ENCODE data around the gene CENPF. TPM values are rescaled to one million over a fixed set of nuclear protein-coding genes. Genes with fewer than 3 reads are reported as not detected.

CENPF gene
- total RNA-seq, 4 donors from 2014 or later, result 2.5 to 7.0 (median 3.0) TPM

DNA sequence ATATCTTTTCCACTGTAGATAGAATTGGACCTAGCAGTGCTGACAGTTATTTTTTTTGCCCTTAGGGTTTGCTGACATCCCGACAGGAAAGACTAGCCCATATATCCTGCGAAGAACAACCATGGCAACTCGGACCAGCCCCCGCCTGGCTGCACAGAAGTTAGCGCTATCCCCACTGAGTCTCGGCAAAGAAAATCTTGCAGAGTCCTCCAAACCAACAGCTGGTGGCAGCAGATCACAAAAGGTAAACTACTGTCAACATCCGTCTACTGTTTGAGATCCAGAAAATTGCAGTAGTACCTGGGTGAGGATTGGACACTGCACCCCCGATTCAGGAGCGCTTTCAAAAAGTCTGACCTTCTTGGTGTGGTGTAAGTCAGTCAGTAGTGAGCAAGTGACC, 55.8 kb downstream of the CENPF start:
- intact Hi-C loops (cut with DNase I; ENCODE audit: low total_unique reads), result no loop called here
- DNase-seq (ENCODE audit: low spot score in 2 of 2), result no peak
- H3K4me3 ChIP-seq (ENCODE audit: low read depth, poor library complexity, severe bottlenecking), result no peak overlapping the region
- WGBS, 2 donors, result 81 to 82% methylated on average over 9 of the region's 9 CpGs
- TF ChIP-seq POLR2A (IDR thresholded peaks at IDR 0.05), result no peak
- TF ChIP-seq, protein P1, sequence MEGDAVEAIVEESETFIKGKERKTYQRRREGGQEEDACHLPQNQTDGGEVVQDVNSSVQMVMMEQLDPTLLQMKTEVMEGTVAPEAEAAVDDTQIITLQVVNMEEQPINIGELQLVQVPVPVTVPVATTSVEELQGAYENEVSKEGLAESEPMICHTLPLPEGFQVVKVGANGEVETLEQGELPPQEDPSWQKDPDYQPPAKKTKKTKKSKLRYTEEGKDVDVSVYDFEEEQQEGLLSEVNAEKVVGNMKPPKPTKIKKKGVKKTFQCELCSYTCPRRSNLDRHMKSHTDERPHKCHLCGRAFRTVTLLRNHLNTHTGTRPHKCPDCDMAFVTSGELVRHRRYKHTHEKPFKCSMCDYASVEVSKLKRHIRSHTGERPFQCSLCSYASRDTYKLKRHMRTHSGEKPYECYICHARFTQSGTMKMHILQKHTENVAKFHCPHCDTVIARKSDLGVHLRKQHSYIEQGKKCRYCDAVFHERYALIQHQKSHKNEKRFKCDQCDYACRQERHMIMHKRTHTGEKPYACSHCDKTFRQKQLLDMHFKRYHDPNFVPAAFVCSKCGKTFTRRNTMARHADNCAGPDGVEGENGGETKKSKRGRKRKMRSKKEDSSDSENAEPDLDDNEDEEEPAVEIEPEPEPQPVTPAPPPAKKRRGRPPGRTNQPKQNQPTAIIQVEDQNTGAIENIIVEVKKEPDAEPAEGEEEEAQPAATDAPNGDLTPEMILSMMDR (IDR thresholded peaks at IDR 0.05), result no peak

DNA sequence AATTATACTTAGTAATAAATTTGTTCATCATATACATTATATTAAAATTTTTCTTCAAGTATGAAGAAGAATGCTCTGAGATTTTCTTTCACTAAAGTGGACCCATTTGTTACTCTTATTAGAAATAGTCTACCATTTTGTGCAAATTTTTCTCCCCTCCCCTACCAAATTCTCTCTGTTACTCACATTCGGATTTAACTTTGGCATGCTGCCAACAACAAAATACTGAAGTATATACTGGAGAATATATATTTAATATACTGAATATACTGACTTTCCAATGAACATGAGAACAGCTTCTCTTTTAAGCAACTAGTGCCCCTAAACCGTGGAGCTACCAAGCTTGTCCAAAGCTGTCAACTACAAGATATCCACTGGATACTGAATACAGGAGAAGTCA, 57.2 kb downstream of the CENPF start:
- intact Hi-C loops (cut with DNase I; ENCODE audit: low total_unique reads), result no loop called here
- no peak for DNase-seq (ENCODE audit: low spot score in 2 of 2)
- TF ChIP-seq, protein P1 (IDR thresholded peaks at IDR 0.05), result no peak
- no peak for TF ChIP-seq POLR2A (IDR thresholded peaks at IDR 0.05)
- no peak overlapping the region for H3K4me3 ChIP-seq (ENCODE audit: low read depth, poor library complexity, severe bottlenecking)
- WGBS, 2 donors, result 94 to 97% methylated on average over 2 of the region's 2 CpGs

GRCh38 chr1:214660900-214661299, 57.9 kb downstream of the CENPF start:
- 62 to 72% methylated on average over 4 of the region's 4 CpGs for WGBS, 2 donors
- DNase-seq (ENCODE audit: low spot score in 2 of 2), result peak in 1 of 2 donors; percentile 62
- H3K4me3 ChIP-seq (ENCODE audit: low read depth, poor library complexity, severe bottlenecking), result no peak overlapping the region
- intact Hi-C loops (cut with DNase I; ENCODE audit: low total_unique reads), result no loop called here
- TF ChIP-seq, protein P1 (IDR thresholded peaks at IDR 0.05), result peak in 1 of 3 donors; percentile 49
- no peak for TF ChIP-seq POLR2A (IDR thresholded peaks at IDR 0.05)

DNA sequence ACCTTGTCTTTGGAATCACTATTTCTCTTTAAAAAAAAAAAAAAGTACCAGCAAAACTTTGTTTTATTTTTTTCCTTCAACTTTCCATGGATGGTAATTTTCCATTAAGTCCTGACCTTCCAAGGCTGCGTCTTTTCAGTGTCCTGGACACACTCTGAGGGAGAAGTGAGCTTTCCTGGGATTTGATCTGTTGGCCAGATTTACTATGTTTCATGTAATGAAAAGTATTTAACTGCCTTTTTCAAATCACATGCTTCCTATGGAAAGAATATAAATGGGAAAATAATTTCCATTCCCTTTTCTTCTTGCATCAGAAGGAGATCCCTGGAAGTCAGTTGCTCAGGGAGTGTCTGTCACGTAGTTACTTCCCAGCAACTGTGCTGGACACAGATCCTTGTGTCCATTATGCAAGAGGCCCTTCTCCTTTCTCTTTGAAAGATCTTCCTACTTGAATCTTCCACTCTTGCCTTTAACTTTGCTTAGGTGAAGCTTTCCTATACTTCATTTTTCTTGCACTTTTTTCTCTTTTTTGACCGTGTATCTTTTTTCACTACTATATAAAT, 59.3 kb downstream of the CENPF start:
- DNase-seq (ENCODE audit: low spot score in 2 of 2), result no peak
- WGBS, 2 donors, result 76 to 80% methylated on average over 3 of the region's 3 CpGs
- intact Hi-C loops (cut with DNase I; ENCODE audit: low total_unique reads), result no loop called here

DNA sequence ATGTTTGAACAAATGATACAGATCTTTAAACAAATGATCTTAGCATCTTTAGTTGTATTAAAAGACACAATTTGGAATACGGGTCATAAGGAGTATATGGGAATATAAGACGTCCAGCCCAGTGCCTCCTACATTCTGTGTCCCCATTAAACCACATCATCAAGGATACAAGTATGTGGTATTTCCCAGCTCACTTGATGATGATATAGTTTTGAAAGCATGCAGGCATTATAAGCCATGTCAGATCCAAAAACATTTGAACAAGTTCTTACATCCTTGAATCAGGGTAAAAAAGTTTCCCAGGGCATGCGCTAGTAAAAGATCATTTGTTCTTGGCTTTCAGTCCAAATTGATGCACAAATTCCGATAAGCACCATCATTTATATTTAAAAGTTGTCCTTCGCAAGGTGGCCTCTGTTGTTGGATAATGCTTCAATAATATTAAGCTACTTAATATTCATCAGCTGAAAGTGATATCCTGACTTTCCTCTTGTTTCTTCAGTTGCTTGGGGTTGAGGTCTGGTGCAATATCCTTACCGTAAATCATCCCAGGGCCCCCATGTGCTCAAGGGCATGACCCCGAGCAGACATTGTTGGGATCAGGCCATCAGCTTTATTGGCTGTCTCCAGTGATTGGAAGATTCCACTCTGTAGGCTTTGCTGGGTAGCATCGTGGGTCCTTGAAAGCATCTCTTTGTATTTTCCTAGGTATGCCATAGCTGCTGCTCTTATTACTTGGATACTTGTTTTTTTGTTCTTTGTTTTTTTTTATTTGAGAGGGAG, 61.8 kb downstream of the CENPF start:
- intact Hi-C loops (cut with DNase I; ENCODE audit: low total_unique reads), result no loop called here
- TF ChIP-seq, protein P1 (IDR thresholded peaks at IDR 0.05), result no peak
- TF ChIP-seq POLR2A (IDR thresholded peaks at IDR 0.05), result no peak
- H3K4me3 ChIP-seq (ENCODE audit: low read depth, poor library complexity, severe bottlenecking), result no peak overlapping the region
- no peak for DNase-seq (ENCODE audit: low spot score in 2 of 2)
- 97 to 99% methylated on average over 8 of the region's 8 CpGs for WGBS, 2 donors

More for the DNA sequence above, 59.3 kb downstream of the CENPF start:
- H3K4me3 ChIP-seq (ENCODE audit: low read depth, poor library complexity, severe bottlenecking), result no peak overlapping the region
- TF ChIP-seq, protein P1 (IDR thresholded peaks at IDR 0.05), result no peak
- no peak for TF ChIP-seq POLR2A (IDR thresholded peaks at IDR 0.05)
